Measurements from ENCODE around the gene DAPK2.

DNA sequence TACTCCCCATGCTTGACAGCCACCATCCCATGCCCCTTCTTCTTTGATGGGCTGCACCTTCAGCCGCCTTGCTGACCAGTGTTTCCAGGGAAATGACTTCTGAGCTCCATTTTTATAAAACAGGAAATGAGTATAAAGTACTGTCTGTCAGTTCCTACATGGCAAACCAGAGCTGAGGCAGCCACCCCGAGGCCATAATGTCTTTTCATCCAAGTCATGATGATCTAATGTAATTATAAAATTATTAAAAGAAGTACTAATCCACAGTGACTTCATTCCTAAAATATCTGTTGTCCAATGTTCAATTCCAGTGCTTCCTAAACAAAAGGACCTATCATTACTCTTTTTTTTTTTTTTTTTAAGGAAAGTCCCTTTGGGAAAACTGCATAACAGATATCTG, 137.3 kb downstream of the DAPK2 start:
- TF ChIP-seq, protein P1, sequence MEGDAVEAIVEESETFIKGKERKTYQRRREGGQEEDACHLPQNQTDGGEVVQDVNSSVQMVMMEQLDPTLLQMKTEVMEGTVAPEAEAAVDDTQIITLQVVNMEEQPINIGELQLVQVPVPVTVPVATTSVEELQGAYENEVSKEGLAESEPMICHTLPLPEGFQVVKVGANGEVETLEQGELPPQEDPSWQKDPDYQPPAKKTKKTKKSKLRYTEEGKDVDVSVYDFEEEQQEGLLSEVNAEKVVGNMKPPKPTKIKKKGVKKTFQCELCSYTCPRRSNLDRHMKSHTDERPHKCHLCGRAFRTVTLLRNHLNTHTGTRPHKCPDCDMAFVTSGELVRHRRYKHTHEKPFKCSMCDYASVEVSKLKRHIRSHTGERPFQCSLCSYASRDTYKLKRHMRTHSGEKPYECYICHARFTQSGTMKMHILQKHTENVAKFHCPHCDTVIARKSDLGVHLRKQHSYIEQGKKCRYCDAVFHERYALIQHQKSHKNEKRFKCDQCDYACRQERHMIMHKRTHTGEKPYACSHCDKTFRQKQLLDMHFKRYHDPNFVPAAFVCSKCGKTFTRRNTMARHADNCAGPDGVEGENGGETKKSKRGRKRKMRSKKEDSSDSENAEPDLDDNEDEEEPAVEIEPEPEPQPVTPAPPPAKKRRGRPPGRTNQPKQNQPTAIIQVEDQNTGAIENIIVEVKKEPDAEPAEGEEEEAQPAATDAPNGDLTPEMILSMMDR (IDR thresholded peaks at IDR 0.05; ENCODE audit: insufficient read depth, low read depth, low read length): no peak
- TF ChIP-seq EZH2 (IDR thresholded peaks at IDR 0.05; ENCODE audit: insufficient read depth, low read length): no peak
